SHP77 (cell line): ENCODE data around the gene USP51.
"Not testable (repeated sequence)": the region's sequence is repeated elsewhere in the genome, so short reads cannot be mapped to it uniquely, and the experiment has no call there.

Experiments
- DNase-seq, 2 experiments: peaks; one replicate each; lab custom pipeline; 2025; lab: John Stamatoyannopoulos, UW

USP51 gene

GRCh38 chrX:55465108-55465507 is 24.5 kb downstream of the USP51 start:
- DNase-seq: not testable (repeated sequence)

DNA sequence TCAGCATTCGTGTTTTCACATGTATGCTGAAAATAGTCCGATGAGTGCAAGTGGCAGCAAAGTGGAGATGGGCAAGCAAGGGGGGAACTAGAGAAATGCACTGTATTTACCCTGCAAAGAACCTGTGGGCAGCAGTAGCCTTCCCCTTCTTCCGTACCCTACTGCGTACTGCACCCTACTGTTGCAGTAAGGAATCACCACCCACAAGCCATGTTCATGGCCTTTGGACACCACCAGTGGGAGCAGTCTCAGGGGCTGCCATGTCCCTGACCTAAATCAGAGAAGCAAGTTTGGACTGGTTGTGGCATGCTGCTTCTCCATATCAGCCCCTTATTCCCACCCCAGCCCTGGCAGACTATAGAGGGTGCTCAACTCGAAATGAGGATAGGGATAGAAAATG is 25.6 kb downstream of the USP51 start:
- DNase-seq: not testable (repeated sequence)

- not testable (repeated sequence) for DNase-seq
Measured at GRCh38 chrX:55459926-55460325, 29.7 kb downstream of the USP51 start.

GRCh38 chrX:55459426-55459825 is 30.2 kb downstream of the USP51 start:
- DNase-seq: not testable (repeated sequence)

DNA sequence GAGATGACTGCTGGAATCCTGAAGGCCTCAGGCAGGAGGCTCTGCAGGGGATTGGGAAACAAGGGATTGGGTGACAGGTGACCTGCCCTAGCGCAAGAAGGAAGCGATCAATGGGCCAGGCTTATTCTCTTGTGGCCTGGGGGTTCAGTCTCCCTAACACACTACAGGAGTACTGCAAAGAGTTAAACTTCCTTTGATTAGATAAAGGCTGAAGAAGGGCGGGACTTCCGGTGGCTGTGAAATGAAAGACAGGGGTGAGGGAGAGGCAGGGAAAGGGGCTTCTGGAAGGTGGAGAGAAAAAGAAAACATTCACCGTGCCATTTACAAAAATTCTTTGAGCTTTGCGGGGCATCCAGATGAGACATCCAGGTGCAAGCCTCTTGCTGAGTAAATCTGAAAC is 33.9 kb downstream of the USP51 start:
- DNase-seq: not testable (repeated sequence)

GRCh38 chrX:55452833-55453124 is 36.9 kb downstream of the USP51 start:
- DNase-seq: no peak

- DNase-seq: peak; percentile 83 to 91
Measured at GRCh38 chrX:55451990-55452832, 37.4 kb downstream of the USP51 start, which contains the start of gene MAGEH1. MAGEH1 (plus strand) TSS chrX:55452127; CDS start chrX:55452375, 248 bp downstream.

- no peak for DNase-seq
Measured at GRCh38 chrX:55451626-55451989, 38.0 kb downstream of the USP51 start.

GRCh38 chrX:55451141-55451540 is 38.5 kb downstream of the USP51 start:
- DNase-seq: no peak

GRCh38 chrX:55450259-55450658 is 39.4 kb downstream of the USP51 start:
- DNase-seq: no peak

GRCh38 chrX:55443468-55443867 is 46.2 kb downstream of the USP51 start:
- not testable (repeated sequence) for DNase-seq
